Astrocyte (in vitro differentiated cells and primary cell): Measurements from ENCODE around the gene TMEM267.

Experiments used
- CTCF ChIP-seq: IDR thresholded peaks from 2 replicates; pipeline ENCODE4 v1.5.1; 2011; ENCODE audit warnings: low read depth, mild to moderate bottlenecking, inconsistent platforms, low read length, moderate library complexity; ENCODE audit not compliant: insufficient read depth
- EZH2 ChIP-seq: IDR thresholded peaks from 2 replicates; pipeline ENCODE4 v1.6.1; 2012; ENCODE audit warnings: mild to moderate bottlenecking, low read length, inconsistent platforms; ENCODE audit not compliant: insufficient read depth

GRCh38 chr5:43461066-43461465 lies 22.6 kb downstream of the TMEM267 start:
- no peak for TF ChIP-seq CTCF
- TF ChIP-seq EZH2: no peak
